ENCODE results near the gene UNC45A.
"Not testable (repeated sequence)": the region's sequence is repeated elsewhere in the genome, so short reads cannot be mapped to it uniquely, and the experiment has no call there.

Gene UNC45A

GRCh38 chr15:90917569-90917968, 17.5 kb upstream of the UNC45A start:
- Histone ChIP-seq H3K9me3 (ENCODE audit: control insufficient read depth, low read length) (no peaks in the 10 kb centered on the region), H2AFZ (no peak overlapping the region), H3K36me3 (ENCODE audit: control insufficient read depth, insufficient read depth, low read length) (no peaks in the 10 kb centered on the region), H3K4me2 (ENCODE audit: low read length) (no peak overlapping the region), H3K4me1 (no peaks in the 10 kb centered on the region), H3K27me3 (ENCODE audit: control insufficient read depth, insufficient read depth, low read length) (no peaks in the 10 kb centered on the region), H3K79me2 (no peaks in the 10 kb centered on the region), H3K4me3 (ENCODE audit: low read depth, low read length) (no peak overlapping the region), H3K9ac (no peak overlapping the region), H3K27ac (no peak overlapping the region)
- TF ChIP-seq, protein P1, sequence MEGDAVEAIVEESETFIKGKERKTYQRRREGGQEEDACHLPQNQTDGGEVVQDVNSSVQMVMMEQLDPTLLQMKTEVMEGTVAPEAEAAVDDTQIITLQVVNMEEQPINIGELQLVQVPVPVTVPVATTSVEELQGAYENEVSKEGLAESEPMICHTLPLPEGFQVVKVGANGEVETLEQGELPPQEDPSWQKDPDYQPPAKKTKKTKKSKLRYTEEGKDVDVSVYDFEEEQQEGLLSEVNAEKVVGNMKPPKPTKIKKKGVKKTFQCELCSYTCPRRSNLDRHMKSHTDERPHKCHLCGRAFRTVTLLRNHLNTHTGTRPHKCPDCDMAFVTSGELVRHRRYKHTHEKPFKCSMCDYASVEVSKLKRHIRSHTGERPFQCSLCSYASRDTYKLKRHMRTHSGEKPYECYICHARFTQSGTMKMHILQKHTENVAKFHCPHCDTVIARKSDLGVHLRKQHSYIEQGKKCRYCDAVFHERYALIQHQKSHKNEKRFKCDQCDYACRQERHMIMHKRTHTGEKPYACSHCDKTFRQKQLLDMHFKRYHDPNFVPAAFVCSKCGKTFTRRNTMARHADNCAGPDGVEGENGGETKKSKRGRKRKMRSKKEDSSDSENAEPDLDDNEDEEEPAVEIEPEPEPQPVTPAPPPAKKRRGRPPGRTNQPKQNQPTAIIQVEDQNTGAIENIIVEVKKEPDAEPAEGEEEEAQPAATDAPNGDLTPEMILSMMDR (IDR thresholded peaks at IDR 0.05), result no peak

DNA sequence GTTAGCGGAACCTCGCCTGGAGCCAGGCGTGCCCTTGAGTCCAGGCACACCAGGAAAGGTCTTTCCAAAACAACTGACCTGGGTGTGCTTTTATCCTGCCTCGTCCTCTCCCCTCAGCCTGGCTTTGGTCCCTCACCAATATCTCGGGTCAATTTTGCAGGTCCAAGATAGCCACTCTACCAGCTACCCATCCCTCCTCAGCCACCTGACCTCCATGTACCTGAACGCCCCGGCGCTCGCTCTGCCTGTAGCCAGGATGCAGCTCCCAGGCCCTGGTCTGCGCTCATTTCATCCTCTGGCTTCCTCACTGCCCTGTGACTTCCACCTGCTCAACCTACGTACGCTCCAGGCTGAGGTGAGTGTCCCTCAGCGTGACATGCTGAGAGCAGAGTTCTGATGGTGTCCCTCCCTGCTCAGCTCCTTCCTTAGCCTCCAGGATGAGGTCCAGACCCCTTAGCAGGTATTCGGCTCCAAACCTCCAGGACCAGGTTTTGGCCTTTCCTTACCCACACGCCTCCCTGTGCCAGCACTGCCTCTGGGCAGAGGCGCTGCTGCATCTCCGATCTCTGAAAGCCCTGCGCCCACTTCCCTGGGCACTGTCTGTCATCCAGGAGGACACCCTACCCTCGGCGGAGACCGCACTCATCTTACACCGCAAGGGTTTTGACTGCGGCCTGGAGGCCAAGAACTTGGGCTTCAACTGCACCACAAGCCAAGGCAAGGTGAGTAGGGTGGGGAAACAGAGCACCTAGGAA, 16.9 kb upstream of the UNC45A start:
- H3K79me2 ChIP-seq, result no peaks in the 10 kb centered on the region
- H2AFZ ChIP-seq, result no peak overlapping the region
- no peaks in the 10 kb centered on the region for H3K36me3 ChIP-seq (ENCODE audit: control insufficient read depth, insufficient read depth, low read length)
- no peaks in the 10 kb centered on the region for H3K9me3 ChIP-seq (ENCODE audit: control insufficient read depth, low read length)
- no peak overlapping the region for H3K4me3 ChIP-seq (ENCODE audit: low read depth, low read length)
- TF ChIP-seq, protein P1 (IDR thresholded peaks at IDR 0.05), result no peak
- H3K9ac ChIP-seq, result no peak overlapping the region
- H3K27me3 ChIP-seq (ENCODE audit: control insufficient read depth, insufficient read depth, low read length), result no peaks in the 10 kb centered on the region
- no peaks in the 10 kb centered on the region for H3K4me1 ChIP-seq
- H3K4me2 ChIP-seq (ENCODE audit: low read length), result no peak overlapping the region
- no peak overlapping the region for H3K27ac ChIP-seq

DNA sequence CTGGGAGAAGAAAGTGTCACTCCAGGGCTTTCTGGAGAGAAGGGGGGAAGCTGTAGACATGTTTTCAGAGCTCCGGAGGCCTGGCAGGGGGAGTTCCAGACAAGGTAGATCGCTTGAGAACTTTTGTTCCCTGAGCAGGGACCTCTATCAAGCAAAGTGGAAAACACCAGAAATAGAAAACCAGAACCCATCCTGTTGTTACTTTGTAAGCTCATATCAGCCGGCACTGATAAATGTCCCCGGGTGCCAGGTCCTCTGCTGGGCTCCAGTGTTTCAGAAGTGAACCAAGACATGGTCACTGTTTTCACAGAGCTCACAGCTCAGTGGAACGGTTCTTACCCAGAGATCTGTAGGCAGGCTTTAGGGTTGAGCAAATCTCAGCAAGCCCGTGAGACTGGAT, 16.2 kb upstream of the UNC45A start:
- no peak overlapping the region for H3K4me3 ChIP-seq (ENCODE audit: low read depth, low read length)
- TF ChIP-seq, protein P1 (IDR thresholded peaks at IDR 0.05), result no peak
- H2AFZ ChIP-seq, result no peak overlapping the region
- H3K79me2 ChIP-seq, result no peaks in the 10 kb centered on the region
- no peak overlapping the region for H3K4me2 ChIP-seq (ENCODE audit: low read length)
- H3K27ac ChIP-seq, result no peak overlapping the region
- H3K27me3 ChIP-seq (ENCODE audit: control insufficient read depth, insufficient read depth, low read length), result no peaks in the 10 kb centered on the region
- no peaks in the 10 kb centered on the region for H3K9me3 ChIP-seq (ENCODE audit: control insufficient read depth, low read length)
- H3K36me3 ChIP-seq (ENCODE audit: control insufficient read depth, insufficient read depth, low read length), result no peaks in the 10 kb centered on the region
- H3K9ac ChIP-seq, result no peak overlapping the region
- H3K4me1 ChIP-seq, result no peaks in the 10 kb centered on the region

- no peaks in the 10 kb centered on the region for H3K36me3 ChIP-seq (ENCODE audit: control insufficient read depth, insufficient read depth, low read length)
These were observed 13.2 kb upstream of the UNC45A start for GRCh38 chr15:90921887-90922286.

DNA sequence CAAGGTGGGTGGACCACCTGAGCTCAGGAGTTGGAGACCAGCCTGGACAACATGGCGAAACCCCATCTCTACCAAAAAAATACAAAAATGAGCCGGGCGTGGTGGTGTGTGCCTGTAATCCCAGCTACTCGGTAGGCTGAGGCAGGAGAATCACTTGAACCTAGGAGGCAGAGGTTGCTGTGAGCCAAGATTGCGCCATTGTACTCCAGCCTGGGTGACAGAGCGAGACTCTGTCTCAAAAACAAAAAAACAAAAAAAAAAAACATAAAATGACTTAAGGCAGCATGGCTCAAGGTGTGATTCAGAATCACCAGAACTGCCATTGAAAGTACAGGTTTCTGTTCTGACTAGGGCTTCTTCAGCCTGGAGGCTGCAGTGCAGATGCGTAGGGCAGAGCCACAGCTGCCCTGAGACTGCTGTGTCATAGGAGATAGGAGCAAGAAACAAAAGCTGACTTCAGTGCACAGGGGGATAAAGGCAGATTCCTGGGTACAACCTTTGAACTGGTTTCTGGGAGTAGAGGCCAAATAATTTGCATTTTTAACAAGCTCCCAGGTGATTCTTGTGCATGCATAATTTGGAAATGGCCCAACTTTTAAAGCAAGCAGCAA, 12.3 kb upstream of the UNC45A start:
- H3K9ac ChIP-seq; H3K4me3 ChIP-seq (ENCODE audit: low read depth, low read length); H3K27me3 ChIP-seq (ENCODE audit: control insufficient read depth, insufficient read depth, low read length); H3K27ac ChIP-seq; H3K9me3 ChIP-seq (ENCODE audit: control insufficient read depth, low read length); H3K4me1 ChIP-seq; H2AFZ ChIP-seq; H3K4me2 ChIP-seq (ENCODE audit: low read length); H3K79me2 ChIP-seq; H3K36me3 ChIP-seq (ENCODE audit: control insufficient read depth, insufficient read depth, low read length): not testable (repeated sequence)

More at GRCh38 chr15:90921887-90922286, 13.2 kb upstream of the UNC45A start:
- Histone ChIP-seq H3K4me3 (ENCODE audit: low read depth, low read length) (no peak overlapping the region), H3K4me2 (ENCODE audit: low read length) (no peak overlapping the region), H3K4me1 (no peaks in the 10 kb centered on the region), H3K27me3 (ENCODE audit: control insufficient read depth, insufficient read depth, low read length) (no peaks in the 10 kb centered on the region), H3K79me2 (no peaks in the 10 kb centered on the region), H3K9ac (no peak overlapping the region), H2AFZ (no peak overlapping the region), H3K27ac (no peak overlapping the region), H3K9me3 (ENCODE audit: control insufficient read depth, low read length) (no peaks in the 10 kb centered on the region)
- TF ChIP-seq, protein P1 (IDR thresholded peaks at IDR 0.05), result no peak
